LoVo (cell line): ENCODE data around the gene SARM1.
"Not testable (repeated sequence)": the region's sequence is repeated elsewhere in the genome, so short reads cannot be mapped to it uniquely, and the experiment has no call there.

Source experiments
- DNase-seq: peaks from one replicate; pipeline ENCODE4 v3.0.0-alpha.2; 2016; ENCODE audit warnings: low spot score

Gene SARM1

GRCh38 chr17:28371245-28372202 lies at the start of gene SARM1:
Gene SARM1 (plus strand): TSS chr17:28371694. CDS start chr17:28372033, 339 bp downstream.
- DNase-seq = peak; percentile 32

GRCh38 chr17:28324267-28324745 lies 47.2 kb upstream of the SARM1 start:
- DNase-seq = no peak

GRCh38 chr17:28324781-28325180 lies 46.7 kb upstream of the SARM1 start:
- DNase-seq = no peak

GRCh38 chr17:28325211-28325610 lies 46.3 kb upstream of the SARM1 start:
- DNase-seq = no peak

- DNase-seq = no peak
These were observed 45.4 kb upstream of the SARM1 start for GRCh38 chr17:28326114-28326513.

GRCh38 chr17:28327031-28327607 lies 44.4 kb upstream of the SARM1 start:
- no peak for DNase-seq

- no peak for DNase-seq
These were observed 43.8 kb upstream of the SARM1 start for GRCh38 chr17:28327709-28328108.

GRCh38 chr17:28328325-28328724 lies 43.2 kb upstream of the SARM1 start:
- no peak for DNase-seq

- no peak for DNase-seq
These were observed 40.8 kb upstream of the SARM1 start for GRCh38 chr17:28330671-28331070.

- DNase-seq = no peak
These were observed 39.5 kb upstream of the SARM1 start for GRCh38 chr17:28331891-28332420.

GRCh38 chr17:28333083-28333746 lies 38.3 kb upstream of the SARM1 start:
- DNase-seq = no peak

GRCh38 chr17:28334171-28334570 lies 37.3 kb upstream of the SARM1 start:
- no peak for DNase-seq

- DNase-seq = no peak
These were observed 36.8 kb upstream of the SARM1 start for GRCh38 chr17:28334666-28335200.

- DNase-seq = peak; percentile 99
These were observed 36.1 kb upstream of the SARM1 start, which contains the start of the genes IFT20 and TNFAIP1 for GRCh38 chr17:28335201-28335958. Gene IFT20 (minus strand): TSS chr17:28335472. CDS start chr17:28331985, 3,487 bp downstream. Gene TNFAIP1 (plus strand): TSS chr17:28335761. CDS start chr17:28339522, 3,761 bp downstream.

- DNase-seq = peak; percentile 88
These were observed 35.3 kb upstream of the SARM1 start for GRCh38 chr17:28335959-28336871.

- no peak for DNase-seq
These were observed 33.3 kb upstream of the SARM1 start for GRCh38 chr17:28338056-28338768.

- not testable (repeated sequence) for DNase-seq
These were observed 32.7 kb upstream of the SARM1 start for GRCh38 chr17:28338769-28339212.

GRCh38 chr17:28339431-28339830 lies 32.1 kb upstream of the SARM1 start:
- DNase-seq = no peak

- no peak for DNase-seq
These were observed 31.1 kb upstream of the SARM1 start for GRCh38 chr17:28340374-28340773.
